Activated CD8-positive, alpha-beta memory T cell treated with anti-CD3 and anti-CD28 coated beads, Interleukin-2, amount 50 U/mL, for 24 hours (primary cell): ENCODE data around the gene TMTC1.

Experiments used
- DNase-seq: peaks from one replicate; pipeline ENCODE4 v3.0.0-alpha.2; 2020; ENCODE audit errors: extremely low read depth

TMTC1 gene

DNA sequence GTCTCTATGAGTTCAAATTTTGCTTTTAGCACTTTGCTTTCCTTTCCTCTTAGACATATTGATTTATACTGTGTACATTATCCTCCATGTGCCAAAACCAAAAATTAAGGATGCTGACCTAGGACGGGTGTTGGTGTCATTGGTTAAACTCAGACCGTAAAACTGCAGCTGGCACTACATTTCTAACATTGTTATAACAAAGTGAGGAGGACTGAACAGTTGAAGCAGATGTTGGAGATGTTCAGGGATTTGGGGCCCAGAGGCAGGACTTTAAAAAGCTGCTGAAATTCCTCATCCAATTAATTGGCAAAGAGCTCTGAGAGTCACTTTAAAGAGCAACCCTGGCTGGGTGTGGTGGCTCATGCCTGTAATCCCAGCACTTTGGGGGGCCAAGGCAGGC lies 72.4 kb downstream of the TMTC1 start:
- DNase-seq, result no peak

DNA sequence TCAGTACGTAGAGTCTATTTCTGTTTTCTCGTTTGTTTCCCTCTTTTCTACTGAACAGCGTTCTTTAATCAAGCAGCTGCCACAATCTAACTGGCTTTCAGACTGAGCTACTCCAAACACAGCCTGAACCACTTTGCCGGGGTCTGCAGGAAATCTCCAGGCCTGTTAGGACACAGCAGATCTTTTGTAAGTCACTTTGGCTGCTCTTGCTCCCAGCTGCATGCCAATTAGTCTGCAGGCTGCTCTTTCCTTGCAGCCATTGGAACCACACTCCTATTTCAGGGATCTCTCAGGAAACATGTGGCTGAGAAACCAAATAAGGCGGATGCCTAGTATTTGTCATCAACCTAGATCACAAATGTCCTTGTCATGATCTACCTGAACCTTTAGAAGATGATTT lies 73.6 kb downstream of the TMTC1 start:
- no peak for DNase-seq

DNA sequence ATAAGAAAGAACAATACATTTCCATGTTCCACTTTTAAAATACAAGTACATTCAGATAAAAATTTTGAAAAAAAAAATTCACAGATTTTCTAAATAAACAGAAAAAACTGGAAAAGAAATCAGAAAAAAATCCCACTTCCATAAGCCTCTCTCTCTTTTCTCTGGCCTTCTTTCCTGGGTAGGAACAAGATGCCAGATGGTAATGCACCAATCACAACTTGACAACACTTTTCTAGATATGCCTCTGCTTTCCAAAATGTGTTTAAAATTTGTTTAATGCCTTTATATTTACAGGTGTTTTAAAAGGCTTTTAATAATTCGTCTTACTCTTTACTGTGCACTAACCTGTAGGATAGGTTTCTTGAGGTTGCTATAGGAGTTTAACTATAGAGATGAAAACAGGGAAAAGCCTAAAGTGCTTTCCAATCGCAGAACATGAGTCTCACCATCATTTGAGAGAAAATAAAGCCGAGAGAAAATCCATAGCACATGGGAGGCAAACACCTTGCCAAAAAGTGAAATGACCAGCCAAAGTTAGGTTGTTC lies 74.2 kb downstream of the TMTC1 start:
- DNase-seq, result no peak

DNA sequence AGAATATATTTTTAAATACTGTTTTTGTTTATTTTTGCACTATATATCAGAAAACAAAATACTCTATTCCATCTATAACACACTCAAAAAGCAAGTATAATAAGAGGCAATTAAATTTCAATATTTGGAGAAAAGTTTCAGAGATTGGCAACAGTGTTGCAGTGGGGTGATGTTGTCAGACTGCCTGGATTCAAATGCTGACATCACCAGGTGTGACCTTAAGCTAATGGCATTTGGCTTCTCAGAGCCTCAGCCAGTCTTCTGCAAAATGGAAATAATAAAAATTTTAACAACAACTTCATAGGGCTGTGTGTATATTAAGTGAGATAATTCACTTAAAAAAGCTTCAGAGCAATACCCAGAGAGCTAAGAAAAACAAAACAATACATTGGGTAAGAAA lies 74.7 kb downstream of the TMTC1 start:
- no peak for DNase-seq

DNA sequence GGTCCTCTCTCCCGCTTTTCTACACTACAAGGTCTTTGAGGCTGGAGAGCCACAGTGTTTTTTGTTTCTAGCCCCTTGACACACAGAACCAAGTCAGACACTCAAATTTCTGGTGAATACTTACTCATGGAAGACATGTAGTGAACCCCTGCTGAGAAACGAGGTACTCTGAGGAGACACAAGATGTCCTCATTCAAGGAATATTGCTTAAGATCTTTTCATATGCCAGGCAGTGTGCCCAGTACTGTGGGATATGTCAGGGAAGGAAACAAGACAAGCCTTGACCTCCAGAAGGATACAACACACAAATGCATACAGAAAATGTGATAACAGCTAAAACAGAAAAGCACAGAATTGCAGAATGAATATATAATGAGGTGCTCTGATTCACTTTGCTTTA lies 75.9 kb downstream of the TMTC1 start:
- DNase-seq, result no peak

DNA sequence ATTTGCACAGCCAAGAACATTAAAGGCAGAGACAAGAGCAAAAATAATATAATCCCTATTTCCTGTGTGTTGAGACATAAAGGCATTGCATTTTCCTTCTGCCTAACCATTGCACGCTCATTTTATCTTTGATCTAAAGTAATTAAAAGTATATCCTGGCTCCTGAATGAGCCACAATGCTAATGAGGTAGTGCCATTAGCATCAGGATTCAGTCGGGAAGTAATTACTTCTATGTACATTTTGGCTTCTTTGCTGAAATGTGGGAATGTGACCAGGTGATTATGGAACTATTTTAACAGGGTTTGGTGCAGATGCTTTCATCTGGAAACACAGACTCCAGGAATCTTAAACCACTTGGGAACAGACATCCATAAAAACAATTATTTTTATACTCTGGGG lies 77.4 kb downstream of the TMTC1 start:
- no peak for DNase-seq

DNA sequence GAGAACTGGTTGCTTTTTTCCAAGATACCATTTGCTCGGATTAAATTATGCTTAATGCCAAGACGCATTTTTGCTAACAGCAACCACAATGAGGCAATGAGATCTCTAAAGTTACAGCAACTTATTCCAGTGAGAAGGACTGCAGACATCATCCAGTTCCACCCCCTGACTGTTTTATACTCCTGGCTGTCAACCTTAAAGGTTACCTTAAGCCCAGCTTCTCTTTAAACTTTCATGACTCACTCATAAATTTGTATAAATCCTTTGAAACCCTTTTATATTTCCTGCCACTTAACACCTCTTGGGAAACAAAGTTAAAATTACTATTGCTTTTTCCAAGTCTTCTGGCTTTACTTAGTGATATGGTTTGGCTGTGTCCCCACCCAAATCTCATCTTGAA lies 80.2 kb downstream of the TMTC1 start:
- DNase-seq, result no peak

DNA sequence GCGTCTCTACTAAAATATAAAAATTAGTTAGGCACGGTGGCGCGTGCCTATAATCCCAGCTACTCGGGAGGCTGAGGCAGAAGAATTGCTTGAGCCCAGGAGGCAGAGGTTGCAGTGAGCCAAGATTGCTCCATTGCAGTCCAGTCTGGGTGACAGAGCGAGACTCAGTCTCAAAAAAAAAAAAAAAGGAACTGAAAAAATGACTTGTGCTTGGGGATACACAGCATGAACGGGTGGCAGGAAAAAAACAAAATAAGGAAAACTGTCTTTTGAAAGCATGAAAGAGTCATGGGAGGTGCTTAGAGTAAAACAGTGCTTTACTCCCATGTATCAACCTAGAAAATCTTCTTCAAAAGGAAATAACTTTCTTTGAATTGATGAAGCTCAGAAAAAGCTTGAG lies 80.8 kb downstream of the TMTC1 start:
- no peak for DNase-seq

DNA sequence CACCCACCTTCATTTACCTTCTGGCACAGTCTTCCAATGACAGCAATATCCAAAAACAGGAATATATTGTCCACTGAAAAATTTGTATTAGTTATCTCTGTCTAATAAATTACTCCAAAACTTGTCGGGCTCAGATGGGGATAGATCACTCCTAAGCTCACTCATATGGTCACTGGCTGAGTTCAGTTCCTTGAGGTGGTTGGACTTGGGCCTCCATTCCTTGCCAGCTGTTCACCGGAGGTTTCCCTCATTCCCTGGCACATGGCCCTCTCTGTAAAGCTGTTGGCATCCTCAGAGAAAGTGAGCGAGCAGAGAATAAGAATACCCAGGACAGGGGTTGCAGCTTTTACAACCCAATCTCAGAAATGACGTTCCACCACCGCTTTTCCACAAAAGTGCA lies 81.5 kb downstream of the TMTC1 start:
- no peak for DNase-seq

DNA sequence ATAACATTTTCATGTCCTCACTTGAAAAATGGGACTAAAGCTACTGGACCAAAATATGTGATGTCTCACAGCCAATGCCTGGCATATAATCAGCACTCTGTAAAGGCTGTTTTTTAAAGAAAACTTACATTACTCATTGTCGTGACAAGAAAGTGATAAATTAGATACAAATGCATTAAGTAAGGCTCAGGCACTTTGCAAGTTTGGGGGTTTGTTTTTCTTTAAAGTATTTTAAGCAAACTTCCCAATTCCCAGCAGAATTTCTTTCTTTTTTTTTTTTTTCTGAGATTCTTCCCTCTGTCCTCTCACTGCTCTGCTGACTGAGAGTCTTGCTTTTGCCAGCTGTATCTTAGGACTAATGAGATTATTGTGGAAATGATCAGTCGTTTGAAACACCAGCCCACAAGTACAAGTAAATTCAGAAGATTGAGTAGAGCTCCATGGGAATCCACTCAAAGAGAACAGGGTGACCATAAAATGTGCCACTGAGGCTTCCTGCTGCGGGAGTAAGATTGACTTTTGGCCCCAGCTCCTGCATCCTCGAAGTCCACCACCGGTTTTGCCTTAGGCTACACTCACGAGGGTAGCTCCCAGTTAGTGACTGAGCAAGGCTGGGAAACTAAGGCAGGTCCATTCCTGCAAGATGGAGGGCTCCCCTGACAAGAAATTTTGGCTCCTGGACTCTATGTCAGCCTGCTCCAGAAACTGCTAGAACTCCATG lies 82.8 kb downstream of the TMTC1 start:
- DNase-seq, result no peak

DNA sequence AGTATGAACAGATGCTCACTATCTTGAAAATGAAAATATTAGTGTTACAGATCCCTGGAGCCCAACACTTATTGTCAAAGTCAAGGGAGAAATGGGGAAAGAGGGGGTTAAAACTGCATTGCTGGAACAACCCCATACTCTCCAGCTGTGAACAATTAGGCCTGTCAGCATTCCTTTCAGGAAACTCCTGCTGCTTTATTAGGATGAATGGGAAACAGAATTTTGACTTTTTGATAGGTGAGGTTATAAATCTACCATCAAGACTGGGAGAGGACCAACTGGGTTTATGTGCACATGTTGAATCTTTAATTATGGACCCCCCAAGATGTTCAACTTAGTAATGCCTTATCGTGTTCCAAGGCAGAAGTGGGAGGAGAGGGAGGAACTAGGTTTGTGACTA lies 85.0 kb downstream of the TMTC1 start:
- no peak for DNase-seq

DNA sequence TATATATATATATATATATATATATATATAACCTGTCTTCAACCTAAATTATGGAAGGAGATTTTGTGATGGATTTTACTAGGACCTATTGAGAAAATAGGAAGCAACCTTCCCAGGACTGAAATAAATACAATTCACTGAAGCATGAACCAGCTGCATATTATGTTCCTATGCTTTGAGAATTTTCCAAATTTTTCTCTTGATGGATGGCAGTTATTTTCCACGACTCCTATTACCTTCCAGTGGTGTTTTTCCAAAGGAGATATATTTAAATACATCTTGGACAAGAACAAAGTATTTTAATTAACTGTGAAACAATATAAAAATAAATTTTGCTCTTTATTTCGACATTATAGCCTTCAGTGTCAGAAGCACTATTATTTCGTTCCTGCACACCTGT lies 87.9 kb downstream of the TMTC1 start:
- no peak for DNase-seq

DNA sequence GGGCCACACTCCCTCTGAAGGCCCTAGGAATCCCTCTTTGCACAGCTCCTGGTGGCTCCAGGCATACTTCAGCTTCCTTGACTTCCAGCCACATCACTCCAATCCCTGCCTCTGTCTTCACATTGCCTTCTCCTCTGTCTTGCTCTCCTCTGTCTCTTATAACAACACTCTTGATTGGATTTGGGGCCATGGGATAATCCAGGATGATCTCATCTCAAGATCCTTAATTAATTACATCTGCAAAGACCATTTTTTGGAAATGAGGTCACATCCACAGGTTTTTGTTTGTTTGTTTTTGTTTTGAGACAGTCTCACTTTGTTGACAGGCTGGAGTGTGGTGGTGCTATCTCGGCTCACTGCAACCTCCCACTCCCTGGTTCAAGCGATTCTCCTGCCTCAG lies 88.7 kb downstream of the TMTC1 start:
- DNase-seq, result no peak

DNA sequence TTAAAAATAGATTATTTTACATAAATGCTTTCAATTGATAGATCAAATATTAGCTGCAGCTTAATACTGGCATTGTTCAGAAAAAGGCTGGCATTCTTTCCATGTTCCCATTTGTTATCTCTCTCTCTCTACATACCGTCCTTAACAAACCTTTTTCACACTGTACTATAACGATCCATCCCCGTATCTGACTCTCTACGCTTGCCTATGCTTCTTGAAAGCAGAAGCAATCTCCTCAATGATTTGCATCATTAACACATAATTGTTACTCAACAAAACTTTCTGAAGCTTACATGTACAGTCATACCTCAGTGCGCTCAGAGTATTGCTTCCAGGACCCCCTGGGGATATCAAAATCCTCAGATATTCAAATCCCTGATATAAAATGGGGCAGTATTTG lies 89.7 kb downstream of the TMTC1 start:
- DNase-seq, result no peak

DNA sequence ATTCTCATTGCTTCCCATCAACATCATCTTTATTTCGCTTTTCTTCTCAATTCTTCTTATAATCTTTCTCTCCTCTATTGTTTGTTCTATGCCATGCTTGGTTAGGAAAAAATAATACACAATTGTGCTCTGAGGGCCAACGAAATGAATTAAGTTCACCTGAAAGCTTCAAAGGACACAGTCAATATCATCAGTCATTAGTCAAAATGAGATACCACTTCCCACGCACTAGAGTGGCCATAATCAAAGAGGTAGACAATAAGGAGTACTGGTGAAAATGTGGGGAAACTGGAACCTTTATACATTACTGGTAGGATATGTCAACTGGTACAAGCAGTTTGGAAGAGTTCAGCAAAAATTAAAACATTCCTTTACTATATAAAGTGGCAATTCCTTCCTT lies 91.5 kb downstream of the TMTC1 start:
- DNase-seq, result no peak

DNA sequence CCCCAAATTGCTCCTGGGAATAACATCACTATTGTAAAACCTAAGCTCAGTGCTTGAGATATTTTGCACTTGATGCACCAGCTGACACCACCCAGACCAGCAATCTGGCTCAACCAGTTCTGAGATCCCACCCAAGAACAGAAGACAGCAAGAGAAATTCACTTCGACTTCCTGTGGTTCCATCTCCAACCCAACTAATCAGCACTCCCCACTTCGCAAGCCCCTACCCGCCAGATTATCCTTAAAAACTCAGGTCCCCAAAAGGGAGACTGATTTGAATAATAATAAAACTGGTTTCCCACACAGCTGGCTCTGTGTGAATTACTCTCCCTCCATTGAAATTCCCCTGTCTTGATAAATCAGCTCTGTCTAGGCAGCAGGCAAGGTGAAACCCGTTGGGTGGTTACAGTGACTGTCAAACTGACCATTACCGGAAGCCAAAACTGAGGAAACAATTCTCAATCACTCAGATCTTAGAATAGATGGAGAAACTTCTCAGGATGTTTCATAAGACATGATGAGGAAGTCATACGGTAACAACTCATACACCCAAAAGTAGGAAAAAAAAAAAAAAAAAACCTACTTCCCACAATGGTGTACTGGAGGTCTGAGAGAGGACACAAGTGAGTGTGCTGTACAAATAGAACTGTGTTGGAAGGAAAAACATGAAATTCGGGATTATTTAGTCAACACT lies 92.4 kb downstream of the TMTC1 start:
- DNase-seq, result no peak

DNA sequence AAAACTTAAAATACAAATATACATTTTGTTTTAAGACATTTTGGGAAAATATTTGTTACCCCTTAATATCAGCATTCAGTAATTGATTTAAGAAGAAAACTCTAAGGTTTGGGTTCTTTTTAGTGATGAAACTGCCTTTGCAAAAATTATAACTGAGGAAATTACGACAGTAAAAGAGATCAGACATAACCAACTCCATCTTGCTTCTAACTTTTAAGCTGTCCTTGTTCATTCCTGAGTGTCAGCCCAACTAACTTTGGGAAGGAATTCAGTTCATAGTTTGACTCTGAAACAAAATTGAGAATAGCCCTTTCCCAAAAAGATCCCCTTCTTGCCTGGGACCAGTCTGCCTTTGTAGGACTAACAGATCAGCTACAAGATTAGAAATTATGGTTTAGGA lies 93.0 kb downstream of the TMTC1 start:
- no peak for DNase-seq

DNA sequence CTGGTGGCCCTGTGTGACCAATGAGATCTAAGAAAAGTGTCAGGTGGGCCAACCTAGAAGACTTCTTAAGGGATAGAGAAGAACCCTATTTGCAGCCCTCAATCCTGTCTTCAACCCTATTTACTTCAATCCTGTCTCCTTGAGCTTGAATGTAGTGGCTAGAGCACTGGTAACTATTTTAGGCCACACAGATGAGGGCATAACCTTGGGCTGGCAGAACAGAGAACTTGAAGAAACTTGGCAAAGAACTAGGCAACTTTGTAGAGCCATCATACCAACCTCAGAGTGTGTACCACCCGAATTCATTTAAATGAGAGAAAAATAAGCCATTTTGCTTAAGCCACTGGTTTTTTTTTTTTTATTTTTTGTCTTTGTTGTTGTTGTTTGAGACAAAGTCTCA lies 94.8 kb downstream of the TMTC1 start:
- no peak for DNase-seq

DNA sequence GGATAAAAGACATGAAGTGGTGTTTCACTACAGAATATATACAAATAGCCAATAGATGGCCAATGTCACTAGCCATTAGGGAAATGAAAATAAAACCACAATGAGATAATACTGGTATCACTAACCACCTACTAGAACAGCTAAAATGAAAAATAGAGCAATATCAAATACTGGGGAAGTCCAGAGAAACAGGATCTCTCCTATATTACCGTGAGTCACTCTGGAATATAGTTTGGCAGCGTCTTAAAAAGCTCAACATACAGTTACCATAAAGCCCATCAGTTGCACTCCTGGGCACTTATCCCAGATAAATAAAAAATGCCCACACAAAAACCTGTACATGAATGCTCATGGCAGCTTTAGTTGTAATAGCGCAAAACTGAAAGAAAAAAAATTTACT lies 101.7 kb downstream of the TMTC1 start:
- no peak for DNase-seq

DNA sequence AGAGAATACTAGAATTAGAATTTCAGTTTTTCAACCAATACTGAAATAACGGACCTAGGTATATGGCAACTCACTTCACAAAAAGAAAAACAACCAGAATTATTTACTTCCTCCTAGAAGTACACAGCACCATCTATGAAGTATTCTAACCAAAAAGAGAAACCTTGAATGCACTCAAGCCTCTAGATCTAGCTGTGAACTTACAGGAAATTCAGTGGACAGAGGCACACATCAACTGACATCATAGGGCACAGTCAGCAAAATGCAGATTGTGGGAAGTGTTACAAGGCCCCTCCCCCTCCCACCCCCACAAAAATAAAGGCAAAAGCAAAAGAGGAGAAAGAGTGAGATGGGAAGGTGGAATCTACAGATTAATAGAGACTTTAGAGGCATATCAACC lies 102.4 kb downstream of the TMTC1 start:
- DNase-seq, result no peak

DNA sequence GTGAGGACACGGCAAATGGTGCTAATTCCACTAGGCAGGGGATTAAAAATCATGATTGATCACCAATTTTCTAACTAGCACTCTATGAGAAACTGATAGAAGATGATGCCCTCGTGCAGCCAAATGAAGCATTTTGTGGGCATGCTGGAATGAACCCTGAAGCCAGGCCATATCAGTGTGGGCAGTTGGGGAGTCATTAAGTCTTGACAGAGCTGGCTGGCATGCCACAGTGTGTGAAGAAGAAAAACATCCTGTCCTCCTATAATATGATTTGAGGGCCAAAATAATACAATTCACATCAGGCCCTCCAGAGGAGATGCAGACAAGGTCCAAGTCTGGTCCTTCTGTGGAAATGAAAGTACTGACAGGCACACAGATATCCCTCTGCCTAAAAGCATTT lies 107.1 kb downstream of the TMTC1 start:
- DNase-seq, result no peak

DNA sequence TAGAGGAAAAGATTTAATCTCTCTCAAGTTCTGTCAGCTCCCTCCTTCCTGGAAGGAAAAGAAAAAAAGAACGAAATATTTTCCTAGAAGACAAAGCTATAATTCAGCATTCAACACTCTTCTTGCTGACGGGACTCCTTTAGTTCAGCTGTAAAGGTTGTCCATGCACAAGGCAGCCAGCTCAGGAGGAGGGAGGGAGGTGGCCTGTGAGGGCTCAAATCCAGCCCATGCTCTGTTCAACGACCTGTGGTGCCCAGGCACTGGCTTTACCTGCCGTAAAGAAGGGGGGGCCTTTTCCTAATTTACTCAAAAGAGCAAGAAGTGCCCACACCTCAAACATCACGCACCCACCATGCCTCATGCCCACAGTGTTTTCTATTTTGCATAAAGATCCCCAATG lies 109.3 kb downstream of the TMTC1 start:
- no peak for DNase-seq

DNA sequence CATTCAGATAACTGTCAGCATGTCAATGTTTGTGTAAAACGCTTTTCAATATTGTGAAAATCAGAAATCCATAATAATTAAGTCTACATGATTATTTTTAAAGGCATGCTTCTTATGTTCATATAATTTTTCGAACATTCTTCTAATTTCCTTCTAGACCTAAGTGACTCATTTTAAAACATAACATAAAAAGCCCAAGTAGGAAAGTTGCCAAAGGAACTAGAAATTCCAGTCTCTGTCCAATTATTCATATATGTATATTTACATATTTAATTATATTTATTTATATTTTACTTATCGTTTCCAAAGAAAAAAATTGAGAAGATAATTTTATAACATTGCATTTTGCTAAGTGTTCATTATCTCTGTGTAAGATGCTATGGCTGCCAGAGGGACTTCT lies 110.4 kb downstream of the TMTC1 start:
- DNase-seq, result no peak

DNA sequence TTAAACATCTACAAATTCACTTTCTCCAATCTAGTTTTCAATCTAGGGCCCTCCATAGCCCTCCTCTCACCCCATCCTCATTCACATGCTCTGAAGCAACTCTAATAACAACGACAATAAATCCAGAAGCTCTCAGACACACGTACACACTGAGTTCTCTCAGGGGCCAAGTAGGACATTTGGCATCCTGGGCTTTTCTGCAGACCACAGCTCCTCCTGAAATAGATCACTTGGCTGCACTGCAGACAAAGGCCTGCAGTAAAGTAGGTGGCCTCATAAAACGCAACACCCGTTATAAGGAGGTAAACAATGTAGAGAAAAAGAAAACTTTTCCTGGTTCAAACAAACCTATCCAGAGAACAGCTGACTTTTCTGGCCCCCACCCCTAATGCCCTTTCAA lies 111.2 kb downstream of the TMTC1 start:
- DNase-seq, result no peak
